Stimulated activated CD4-positive, alpha-beta T cell treated with anti-CD3 and anti-CD28 coated beads, Interleukin-1b, Interleukin-23, amount 100 ng/mL, for 48 hours (primary cell): ENCODE results near the gene NKX3-2.
"Not testable (repeated sequence)": the region's sequence is repeated elsewhere in the genome, so short reads cannot be mapped to it uniquely, and the experiment has no call there.

ENCODE experiments used
- DNase-seq: peaks from one replicate; pipeline ENCODE4 v3.0.0-alpha.2; 2020

The NKX3-2 gene

GRCh38 chr4:13543839-13544605 lies at the start of gene NKX3-2:
TSS of gene NKX3-2 (minus strand) at chr4:13544508. CDS start at chr4:13544414, 94 bp downstream.
- no peak for DNase-seq

- no peak for DNase-seq
Measured at GRCh38 chr4:13592220-13592619, 47.9 kb upstream of the NKX3-2 start.

GRCh38 chr4:13590766-13591165 lies 46.5 kb upstream of the NKX3-2 start:
- no peak for DNase-seq

GRCh38 chr4:13588954-13589353 lies 44.6 kb upstream of the NKX3-2 start:
- no peak for DNase-seq

- no peak for DNase-seq
Measured at GRCh38 chr4:13584481-13584880, 40.2 kb upstream of the NKX3-2 start.

- no peak for DNase-seq
Measured at GRCh38 chr4:13580036-13580435, 35.7 kb upstream of the NKX3-2 start.

DNA sequence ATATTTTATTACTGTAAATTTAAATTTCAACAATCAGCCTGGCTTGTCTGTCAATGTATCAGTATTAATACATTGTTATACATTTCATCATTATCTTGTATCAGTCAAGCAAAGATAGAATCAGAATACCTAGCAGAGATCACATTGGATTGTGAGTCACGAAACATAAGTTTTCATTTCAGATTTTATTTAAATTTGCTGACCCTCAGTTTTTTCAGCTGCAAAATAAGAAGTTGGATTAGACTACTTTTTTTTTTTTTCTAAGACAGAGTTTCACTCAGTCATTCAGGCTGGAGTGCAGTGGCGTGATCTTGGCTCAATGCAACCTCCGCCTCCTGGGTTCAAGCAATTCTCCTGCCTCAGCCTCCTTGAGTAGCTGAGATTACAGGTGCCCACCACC lies 33.4 kb upstream of the NKX3-2 start:
- no peak for DNase-seq

- no peak for DNase-seq
Measured at GRCh38 chr4:13570916-13571315, 26.6 kb upstream of the NKX3-2 start.

- no peak for DNase-seq
Measured at GRCh38 chr4:13567125-13567524, 22.8 kb upstream of the NKX3-2 start.

GRCh38 chr4:13562876-13563275 lies 18.6 kb upstream of the NKX3-2 start:
- no peak for DNase-seq

GRCh38 chr4:13561673-13562072 lies 17.4 kb upstream of the NKX3-2 start:
- DNase-seq, result no peak

GRCh38 chr4:13560111-13560510 lies 15.8 kb upstream of the NKX3-2 start:
- DNase-seq, result not testable (repeated sequence)

GRCh38 chr4:13559413-13559812 lies 15.1 kb upstream of the NKX3-2 start:
- no peak for DNase-seq

- no peak for DNase-seq
Measured at GRCh38 chr4:13558881-13559280, 14.6 kb upstream of the NKX3-2 start.

DNA sequence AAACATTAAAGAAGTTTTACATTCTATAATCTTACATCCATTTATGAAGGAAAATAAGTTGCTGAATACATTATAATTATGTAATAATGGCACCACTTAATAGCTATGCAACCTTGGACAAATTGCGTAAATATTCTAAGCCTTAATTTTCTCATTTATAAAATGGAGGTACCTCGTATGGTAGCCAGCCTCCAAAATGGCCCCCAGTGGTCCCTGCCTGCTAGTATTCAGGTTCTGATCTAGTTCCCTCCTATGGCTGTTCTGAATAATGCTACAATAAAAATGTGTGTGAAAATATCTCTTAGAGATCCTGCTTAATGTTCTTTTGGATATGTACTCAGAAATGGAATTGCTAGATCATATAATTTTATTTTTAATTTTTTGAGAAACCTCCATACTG lies 11.0 kb upstream of the NKX3-2 start:
- DNase-seq, result no peak

DNA sequence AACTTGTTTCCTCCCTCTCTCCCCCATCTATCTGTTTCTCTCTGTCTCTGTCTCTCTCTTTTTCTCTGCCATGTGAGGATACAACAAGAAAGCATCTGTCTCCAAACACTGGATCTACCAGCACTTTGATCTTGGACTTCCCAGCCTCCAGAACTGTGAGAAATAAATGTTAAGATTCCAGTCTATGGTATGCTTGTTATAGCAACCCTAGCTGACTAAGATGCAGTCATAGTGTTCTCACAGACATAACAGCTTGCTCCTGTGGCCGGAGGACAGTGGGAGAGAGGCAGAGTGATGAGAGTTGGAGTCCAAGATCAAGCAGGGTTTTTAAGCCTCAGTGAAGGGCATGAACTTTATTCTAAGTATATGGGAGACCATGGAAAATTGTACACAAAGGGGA lies 8.8 kb upstream of the NKX3-2 start:
- DNase-seq, result no peak

GRCh38 chr4:13548984-13549546 lies 4.8 kb upstream of the NKX3-2 start:
- DNase-seq, result peak; percentile 89

GRCh38 chr4:13548059-13548983 lies 4.0 kb upstream of the NKX3-2 start:
- DNase-seq, result no peak

- DNase-seq, result no peak
Measured at GRCh38 chr4:13547485-13548041, 3.3 kb upstream of the NKX3-2 start.

- DNase-seq, result no peak
Measured at GRCh38 chr4:13546941-13547484, 2.7 kb upstream of the NKX3-2 start.

DNA sequence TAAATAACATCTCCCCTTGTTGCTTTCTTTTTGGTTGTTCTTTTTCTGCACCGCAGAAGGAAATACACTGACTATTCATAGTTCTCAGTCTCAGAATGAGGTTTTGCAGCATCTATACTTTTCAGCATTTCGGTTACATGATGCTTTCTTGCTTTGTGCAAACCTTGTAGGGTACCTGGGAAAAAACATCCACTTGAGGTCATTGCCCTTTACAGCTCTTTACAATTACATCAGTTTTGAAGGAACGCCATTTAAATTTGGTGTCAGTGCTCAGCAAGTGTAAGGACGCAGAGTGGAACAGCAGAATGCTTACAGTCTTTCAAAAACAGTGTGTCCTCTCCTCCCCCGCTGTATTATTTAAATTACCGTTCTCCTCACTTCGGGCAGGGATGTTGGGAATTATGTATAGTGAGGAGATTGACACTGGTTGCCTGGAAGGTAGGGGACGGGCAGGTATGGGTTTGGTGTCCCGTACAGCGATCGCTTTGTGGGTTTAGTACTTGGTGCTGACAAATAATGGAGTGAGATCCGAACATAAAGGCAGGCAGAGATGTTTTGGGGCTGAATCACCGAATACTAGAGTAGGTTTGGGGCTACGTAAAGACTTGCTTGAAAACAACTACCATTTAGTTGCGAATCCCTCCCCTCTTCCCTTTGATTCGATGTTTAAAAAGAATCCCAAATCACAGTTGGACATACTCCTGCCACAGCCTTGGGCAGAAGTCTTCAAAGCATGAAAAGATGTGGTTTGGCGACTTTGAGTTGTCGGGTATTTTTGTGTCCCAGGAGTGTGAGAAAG lies 2.0 kb upstream of the NKX3-2 start:
- no peak for DNase-seq

GRCh38 chr4:13545394-13545808 lies 1.1 kb upstream of the NKX3-2 start:
- DNase-seq, result no peak
